CD14-positive monocyte (primary cell): ENCODE data around the gene ZC3H4. TPM values are rescaled to one million over a fixed set of nuclear protein-coding genes. Genes with fewer than 3 reads are reported as not detected.

Source experiments
- DNase-seq, 3 donors: peaks; one replicate each; pipeline ENCODE4 v3.0.0-alpha.2; 2011 to 2022
- H2AFZ ChIP-seq: 2 replicates; pipeline ENCODE4 v1.6.0; 2012; ENCODE audit warnings: mild to moderate bottlenecking, low read depth, low read length, inconsistent platforms; ENCODE audit not compliant: insufficient read depth, poor library complexity, severe bottlenecking
- H3K27ac ChIP-seq, 2 donors: 1 replicate in 1 of 2; 2 replicates in 1 of 2; pipeline ENCODE4 v1.5.1; 2012 to 2013; ENCODE audit warnings: low read length in 2 of 2, control low read depth in 1 of 2, inconsistent platforms in 1 of 2, low read depth in 1 of 2, mild to moderate bottlenecking in 1 of 2
- H3K27me3 ChIP-seq, 2 donors: one replicate each; pipeline versions ENCODE4 v1.6.0 to v1.6.1; 2011 to 2013; ENCODE audit warnings: low read length in 2 of 2; ENCODE audit not compliant: control insufficient read depth in 2 of 2, insufficient read depth in 2 of 2
- H3K36me3 ChIP-seq, 2 donors: replicated peaks in 1 of 2; 1 replicate in 1 of 2; 2 replicates in 1 of 2; pipeline versions ENCODE4 v1.5.1 to v1.6.1; 2012 to 2013; ENCODE audit warnings: low read length in 2 of 2, control low read depth in 1 of 2, inconsistent platforms in 1 of 2, mild to moderate bottlenecking in 1 of 2; ENCODE audit not compliant: insufficient read depth in 2 of 2, control insufficient read depth in 1 of 2
- H3K4me1 ChIP-seq, 2 donors: 1 replicate in 1 of 2; 2 replicates in 1 of 2; pipeline versions ENCODE4 v1.5.1 to v1.6.1; 2012 to 2013; ENCODE audit warnings: low read length in 2 of 2, control low read depth in 1 of 2, inconsistent platforms in 1 of 2, mild to moderate bottlenecking in 1 of 2, moderate library complexity in 1 of 2; ENCODE audit not compliant: insufficient read depth in 2 of 2, control insufficient read depth in 1 of 2
- H3K4me2 ChIP-seq: replicated peaks from 2 replicates; pipeline ENCODE3; 2012; ENCODE audit warnings: low read length, moderate library complexity, mild to moderate bottlenecking; ENCODE audit not compliant: poor library complexity, severe bottlenecking; ENCODE audit errors: extremely low read depth
- H3K4me3 ChIP-seq, 3 experiments: fragments of 200-600 bp in 1 of 3; sonication (generic) in 1 of 3; replicated peaks in 1 of 3; 1 replicate in 2 of 3; 2 replicates in 1 of 3; pipeline ENCODE4 v1.5.1; 2011 to 2013; ENCODE audit warnings: low read length in 3 of 3, mild to moderate bottlenecking in 3 of 3, control low read depth in 2 of 3, low read depth in 2 of 3, inconsistent platforms in 1 of 3, moderate library complexity in 1 of 3
- H3K79me2 ChIP-seq: 2 replicates; pipeline ENCODE4 v1.6.0; 2012; ENCODE audit warnings: mild to moderate bottlenecking, control low read depth, inconsistent platforms, low read length, moderate library complexity; ENCODE audit not compliant: insufficient read depth
- H3K9ac ChIP-seq: 2 replicates; pipeline ENCODE4 v1.6.0; 2017; ENCODE audit warnings: low read length, mild to moderate bottlenecking; ENCODE audit not compliant: insufficient read depth, poor library complexity, severe bottlenecking
- H3K9me3 ChIP-seq, 2 donors: replicated peaks in 1 of 2; 1 replicate in 1 of 2; 2 replicates in 1 of 2; pipeline versions ENCODE4 v1.5.1 to v1.6.1; 2012 to 2013; ENCODE audit warnings: low read length in 2 of 2, control low read depth in 1 of 2; ENCODE audit not compliant: control insufficient read depth in 1 of 2, insufficient read depth in 1 of 2
- H4K20me1 ChIP-seq: 2 replicates; pipeline ENCODE4 v1.6.0; 2012; ENCODE audit warnings: mild to moderate bottlenecking, low read length, control low read depth, moderate library complexity; ENCODE audit not compliant: insufficient read depth
- H3K27ac Mint-ChIP-seq, 7 donors: one replicate each; pipeline ENCODE4 v1.8.0; 2020; ENCODE audit warnings: mild to moderate bottlenecking in 7 of 7, mixed read lengths in 7 of 7, moderate library complexity in 6 of 7, inconsistent platforms in 2 of 7
- H3K27me3 Mint-ChIP-seq, 3 donors: one replicate each; pipeline ENCODE4 v1.8.0; 2021 to 2022; ENCODE audit warnings: low read depth in 3 of 3, mild to moderate bottlenecking in 3 of 3, mixed read lengths in 3 of 3, moderate library complexity in 3 of 3, inconsistent platforms in 1 of 3
- H3K36me3 Mint-ChIP-seq, 2 donors: one replicate each; pipeline ENCODE4 v1.8.0; 2020; ENCODE audit warnings: mixed read lengths in 2 of 2, inconsistent platforms in 1 of 2, mild to moderate bottlenecking in 1 of 2
- H3K4me1 Mint-ChIP-seq: one replicate; pipeline ENCODE4 v1.8.0; 2020; ENCODE audit warnings: mild to moderate bottlenecking, mixed read lengths
- H3K4me3 Mint-ChIP-seq, 2 donors: one replicate each; pipeline ENCODE4 v1.8.0; 2020; ENCODE audit warnings: mild to moderate bottlenecking in 2 of 2, mixed read lengths in 2 of 2, moderate library complexity in 1 of 2
- H3K9me3 Mint-ChIP-seq, 7 donors: one replicate each; pipeline ENCODE4 v1.8.0; 2020 to 2022; ENCODE audit warnings: mixed read lengths in 7 of 7, mild to moderate bottlenecking in 6 of 7, moderate library complexity in 6 of 7, inconsistent platforms in 2 of 7
- CTCF ChIP-seq: fragments of 200-600 bp; IDR thresholded peaks from one replicate; pipeline ENCODE4 v1.8.0; 2022; ENCODE audit warnings: antibody characterized with exemption, mild to moderate bottlenecking
- WGBS: methylation state at CpG from one replicate; pipeline ENCODE4 v1.1.5; 2013; ENCODE audit warnings: missing lambda C conversion rate; ENCODE audit not compliant: insufficient coverage; 5-methylcytosine and 5-hydroxymethylcytosine counted together
- intact Hi-C, 2 donors: fragments of 100-400 bp; cut with micrococcal nuclease; formaldehyde crosslinking; loops; one replicate each; pipeline versions ENCODE4 v1.15.0 to v1.15.1; 2023
- polyA plus RNA-seq, 3 donors: library from polyadenylated mRNA; depleted of rRNA in 1 of 3; unstranded in 2 of 3; stranded (reverse) in 1 of 3; fragments of 300-500 nt in 2 of 3; fragments of >200 nt in 1 of 3; fragmentation: Illumina TruSeq in 2 of 3; gene quantifications; 1 replicate in 2 of 3; 2 replicates in 1 of 3; pipeline ENCODE4 v1.2.3, GENCODE V29; 2012 to 2021

Gene ZC3H4
- polyA plus RNA-seq, 3 donors = 0.24 to 9.9 (median 0.60) TPM

- peak; percentile 52 to 77 (median 69) for DNase-seq
- Histone ChIP-seq H4K20me1 (no peaks in the 10 kb centered on the region), H3K4me1 (no peaks in the 10 kb centered on the region), H3K9me3 (no peaks in the 10 kb centered on the region), H2AFZ (no peak overlapping the region), H3K9ac (no peak overlapping the region), H3K27ac (no peak overlapping the region), H3K79me2 (no peaks in the 10 kb centered on the region), H3K27me3 (no peaks in the 10 kb centered on the region), H3K4me3 (no peak overlapping the region), H3K4me2 (no peak overlapping the region), H3K36me3 (no peaks in the 10 kb centered on the region)
- no peaks in the 10 kb centered on the region for H3K36me3 Mint-ChIP-seq
- no peak overlapping the region for H3K27ac Mint-ChIP-seq
- peak; percentile 77 for TF ChIP-seq CTCF
- H3K9me3 Mint-ChIP-seq = no peaks in the 10 kb centered on the region
- no peak overlapping the region for H3K4me3 Mint-ChIP-seq
- intact Hi-C loops = loop anchor here (1.0 to 5.0 kb wide), 2 partner anchors 46 to 88 kb away; no protein-coding TSS in a partner anchor
- H3K27me3 Mint-ChIP-seq = peaks cover 3 to 8% (median 5%) of the 10 kb centered on the region in 3 donors
- 76% methylated on average over 4 of the region's 8 CpGs for WGBS
- H3K4me1 Mint-ChIP-seq = peaks cover 2% of the 10 kb centered on the region
Measured at GRCh38 chr19:47124937-47125668, 11.5 kb upstream of the ZC3H4 start.

- no peak for TF ChIP-seq CTCF
- Histone ChIP-seq H3K9ac (no peak overlapping the region), H3K4me3 (no peak overlapping the region), H3K4me1 (no peaks in the 10 kb centered on the region), H3K79me2 (no peaks in the 10 kb centered on the region), H2AFZ (no peak overlapping the region), H3K4me2 (no peak overlapping the region), H3K27me3 (no peaks in the 10 kb centered on the region), H3K27ac (no peak overlapping the region), H3K9me3 (no peaks in the 10 kb centered on the region), H3K36me3 (no peaks in the 10 kb centered on the region), H4K20me1 (no peaks in the 10 kb centered on the region)
- DNase-seq = no peak
- Mint-ChIP-seq H3K4me1 (peaks cover 2% of the 10 kb centered on the region), H3K9me3 (no peaks in the 10 kb centered on the region), H3K27ac (no peak overlapping the region), H3K27me3 (peaks cover 3 to 8% (median 5%) of the 10 kb centered on the region in 3 donors), H3K36me3 (no peaks in the 10 kb centered on the region), H3K4me3 (no peak overlapping the region)
- intact Hi-C loops = no loop called here
- WGBS = 100% methylated on average over 3 of the region's 7 CpGs
Measured at GRCh38 chr19:47123406-47123805, 9.8 kb upstream of the ZC3H4 start.
